Type B pancreatic cell (in vitro differentiated cells): ENCODE measurements around the gene GAPT. TPM values are rescaled to one million over a fixed set of nuclear protein-coding genes. Genes with fewer than 3 reads are reported as not detected.

Experiments
- DNase-seq: peaks from one replicate; pipeline ENCODE4 v3.0.0; 2021; ENCODE audit warnings: mixed read lengths; ENCODE audit not compliant: unreplicated experiment; ENCODE audit errors: extremely low spot score
- H3K27ac Mint-ChIP-seq: 2 replicates; pipeline ENCODE4 v1.8.0; 2021; ENCODE audit warnings: mild to moderate bottlenecking, mixed read lengths
- H3K27me3 Mint-ChIP-seq: 2 replicates; pipeline ENCODE4 v1.8.0; 2021; ENCODE audit warnings: mixed read lengths
- H3K36me3 Mint-ChIP-seq: 2 replicates; pipeline ENCODE4 v1.8.0; 2021; ENCODE audit warnings: mixed read lengths
- H3K4me1 Mint-ChIP-seq: one replicate; pipeline ENCODE4 v1.8.0; 2021; ENCODE audit warnings: mixed read lengths; ENCODE audit not compliant: unreplicated experiment
- H3K4me3 Mint-ChIP-seq: 2 replicates; pipeline ENCODE4 v1.8.0; 2021; ENCODE audit warnings: mild to moderate bottlenecking, mixed read lengths
- H3K9me3 Mint-ChIP-seq: 2 replicates; pipeline ENCODE4 v1.8.0; 2021; ENCODE audit warnings: mixed read lengths
- CTCF ChIP-seq: fragments of 200-600 bp; sonication (generic); conservative IDR thresholded peaks from 2 replicates; pipeline ENCODE4 v1.5.0; 2021; ENCODE audit warnings: antibody characterized with exemption, mild to moderate bottlenecking
- total RNA-seq: library from RNA; stranded (reverse); gene quantifications from 2 replicates; pipeline ENCODE4 v1.2.1, GENCODE V29; 2021; ENCODE audit warnings: low replicate concordance

GAPT gene
- total RNA-seq, 1 donor from 2014 or later, result not detected

DNA sequence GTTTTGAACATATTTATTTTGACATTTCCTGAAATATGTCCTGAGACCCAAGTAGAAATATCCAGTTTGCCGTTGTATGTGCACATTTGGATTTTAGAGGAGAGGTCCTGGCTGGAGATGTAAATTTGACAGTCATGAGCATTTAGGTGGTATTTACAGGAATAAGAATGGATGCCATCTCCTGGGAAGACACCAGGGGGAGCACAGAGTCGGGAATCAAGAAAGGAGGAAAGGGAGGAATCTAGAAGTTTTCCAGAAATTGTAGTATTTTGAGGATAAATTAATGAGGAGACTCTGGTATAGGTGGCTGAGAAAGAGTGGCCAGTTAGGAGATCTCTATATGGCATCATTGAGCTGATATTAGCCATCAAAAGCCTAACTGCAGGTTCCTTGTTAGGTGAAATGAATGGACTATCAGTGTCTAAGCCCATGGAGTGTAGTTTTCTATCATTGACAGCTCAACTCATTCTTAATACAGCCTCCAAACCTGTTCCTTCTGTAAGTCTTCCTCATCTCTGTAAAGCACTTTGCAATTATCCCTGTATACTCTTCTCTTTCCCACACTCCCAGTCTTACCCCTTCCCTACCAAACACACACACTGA, 7.2 kb downstream of the GAPT start:
- no peak for DNase-seq
- no peak overlapping the region for H3K4me3 Mint-ChIP-seq
- H3K9me3 Mint-ChIP-seq, result no peaks in the 10 kb centered on the region
- no peaks in the 10 kb centered on the region for H3K4me1 Mint-ChIP-seq
- no peaks in the 10 kb centered on the region for H3K36me3 Mint-ChIP-seq
- H3K27me3 Mint-ChIP-seq, result no peaks in the 10 kb centered on the region
- H3K27ac Mint-ChIP-seq, result no peak overlapping the region
- TF ChIP-seq CTCF, result peak; percentile 84

GRCh38 chr5:58499231-58499630, 8.0 kb downstream of the GAPT start:
- H3K27me3 Mint-ChIP-seq, result no peaks in the 10 kb centered on the region
- H3K36me3 Mint-ChIP-seq, result no peaks in the 10 kb centered on the region
- no peak for TF ChIP-seq CTCF
- no peak overlapping the region for H3K4me3 Mint-ChIP-seq
- H3K9me3 Mint-ChIP-seq, result no peaks in the 10 kb centered on the region
- no peak for DNase-seq
- H3K27ac Mint-ChIP-seq, result no peak overlapping the region
- H3K4me1 Mint-ChIP-seq, result no peaks in the 10 kb centered on the region

- no peaks in the 10 kb centered on the region for H3K9me3 Mint-ChIP-seq
- no peaks in the 10 kb centered on the region for H3K27me3 Mint-ChIP-seq
- no peaks in the 10 kb centered on the region for H3K36me3 Mint-ChIP-seq
- DNase-seq, result no peak
- no peak overlapping the region for H3K27ac Mint-ChIP-seq
- H3K4me3 Mint-ChIP-seq, result no peak overlapping the region
- TF ChIP-seq CTCF, result no peak
- peaks cover 3% of the 10 kb centered on the region for H3K4me1 Mint-ChIP-seq
Observed at GRCh38 chr5:58499941-58500340, 8.7 kb downstream of the GAPT start.

DNA sequence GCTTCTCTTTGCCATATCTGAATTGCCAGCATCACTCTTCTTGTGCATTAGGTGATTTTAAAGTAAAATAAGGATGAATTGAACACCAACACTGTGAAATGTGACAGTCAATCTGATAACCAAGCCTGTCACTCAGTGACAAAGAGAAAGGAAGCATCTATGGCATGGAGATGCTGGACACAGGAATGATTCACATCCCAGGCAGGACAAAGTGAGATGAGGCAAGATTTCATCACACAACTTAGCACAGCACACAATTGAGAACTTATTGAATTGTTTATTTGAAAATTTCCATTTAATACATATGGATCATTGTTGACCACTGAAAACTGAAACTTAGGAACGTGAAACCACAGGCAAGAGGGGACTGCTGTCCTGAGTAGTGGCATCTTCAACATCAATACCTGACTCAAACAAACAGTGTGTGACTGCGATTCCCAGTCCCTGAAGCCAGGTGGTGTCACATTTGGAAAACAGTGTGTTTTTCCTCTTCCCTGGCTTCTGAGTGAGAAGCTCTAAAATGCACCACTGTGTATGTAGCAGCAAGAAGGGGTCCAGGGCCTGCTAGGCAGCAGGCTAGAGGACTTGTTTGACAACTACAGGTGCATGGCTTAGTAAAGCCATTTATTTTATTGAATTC, 10.7 kb downstream of the GAPT start:
- H3K36me3 Mint-ChIP-seq, result no peaks in the 10 kb centered on the region
- no peak overlapping the region for H3K27ac Mint-ChIP-seq
- H3K9me3 Mint-ChIP-seq, result no peaks in the 10 kb centered on the region
- no peak for TF ChIP-seq CTCF
- no peak for DNase-seq
- no peaks in the 10 kb centered on the region for H3K27me3 Mint-ChIP-seq
- peaks cover 3% of the 10 kb centered on the region for H3K4me1 Mint-ChIP-seq
- no peak overlapping the region for H3K4me3 Mint-ChIP-seq

GRCh38 chr5:58503390-58504046, 12.3 kb downstream of the GAPT start:
- DNase-seq, result no peak
- Mint-ChIP-seq H3K27me3 (no peaks in the 10 kb centered on the region), H3K4me1 (peaks cover 7% of the 10 kb centered on the region), H3K27ac (no peak overlapping the region), H3K9me3 (no peaks in the 10 kb centered on the region), H3K36me3 (no peaks in the 10 kb centered on the region), H3K4me3 (no peak overlapping the region)
- no peak for TF ChIP-seq CTCF
